HG02610 (cell line): ENCODE data around the gene VPS26B.
"Not testable (repeated sequence)": the region's sequence is repeated elsewhere in the genome, so short reads cannot be mapped to it uniquely, and the experiment has no call there.

Experiments used
- ATAC-seq: cut with Tn5 transposase; IDR thresholded peaks from one replicate; pipeline ENCODE4 v1.9.1; 2021; ENCODE audit warnings: mild to moderate bottlenecking, moderate library complexity; ENCODE audit not compliant: unreplicated experiment

Gene VPS26B

DNA sequence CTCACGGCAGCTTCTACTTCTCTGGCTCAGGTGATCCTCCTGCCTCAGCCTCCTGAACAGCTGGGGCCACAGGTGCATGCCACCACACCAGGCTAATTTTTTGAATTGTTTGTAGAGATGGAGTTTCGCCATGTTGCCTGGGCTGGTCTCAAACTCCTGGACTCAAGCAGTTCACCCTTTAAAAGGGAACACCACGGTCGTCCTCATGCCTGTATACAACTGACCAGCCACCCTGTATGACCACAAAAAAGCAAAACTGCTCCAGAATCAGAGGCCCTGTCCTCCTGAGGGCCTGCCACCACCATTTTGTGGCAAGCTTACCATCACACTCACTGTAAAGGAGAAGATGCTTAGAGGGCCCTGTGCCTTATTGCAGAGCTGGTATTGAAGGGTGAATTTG, 53.9 kb downstream of the VPS26B start:
- ATAC-seq, result no peak

DNA sequence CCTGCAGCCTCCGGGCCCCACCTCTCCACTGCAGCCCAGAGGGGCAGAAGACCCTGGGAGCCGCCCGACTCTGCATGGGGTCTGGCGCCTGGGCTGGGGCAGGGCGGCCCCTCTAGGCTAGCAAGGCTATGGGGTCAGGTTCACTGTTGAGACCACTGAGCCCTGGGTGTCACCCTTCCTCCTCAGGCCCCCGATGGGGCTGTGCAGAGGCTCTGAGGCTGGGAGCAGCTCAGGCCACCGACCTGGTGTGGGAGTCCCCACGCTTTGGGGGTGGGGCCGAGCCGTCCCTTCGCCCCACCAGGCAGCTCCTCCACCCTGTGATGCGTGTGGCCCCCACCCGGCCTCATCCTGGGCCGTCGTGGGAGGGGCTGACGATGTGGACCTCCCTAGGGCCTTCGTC, 57.2 kb downstream of the VPS26B start:
- ATAC-seq, result not testable (repeated sequence)

GRCh38 chr11:134282121-134283045, 57.9 kb downstream of the VPS26B start:
- no peak for ATAC-seq

- no peak for ATAC-seq
These were observed 59.2 kb downstream of the VPS26B start for GRCh38 chr11:134283461-134284230.

DNA sequence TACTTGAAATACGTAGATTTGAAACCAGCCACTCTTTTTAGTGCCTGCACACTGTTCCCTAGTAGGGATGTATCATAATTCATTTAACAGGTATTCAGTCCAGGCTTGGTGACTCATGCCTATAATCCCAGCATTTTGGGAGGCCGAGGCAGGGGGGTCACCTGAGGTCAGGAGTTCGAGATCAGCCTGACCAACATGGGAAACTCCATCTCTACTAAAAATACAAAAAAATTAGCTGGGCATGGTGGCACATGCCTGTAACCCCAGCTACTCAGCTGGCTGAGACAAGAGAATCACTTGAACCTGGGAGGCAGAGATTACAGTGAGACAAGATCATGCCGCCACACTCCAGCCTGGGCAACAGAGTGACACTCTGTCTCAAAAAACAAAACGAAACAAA, 59.9 kb downstream of the VPS26B start:
- ATAC-seq, result not testable (repeated sequence)

- no peak for ATAC-seq
These were observed 63.1 kb downstream of the VPS26B start for GRCh38 chr11:134287561-134287960.

GRCh38 chr11:134288486-134288885, 64.0 kb downstream of the VPS26B start:
- ATAC-seq, result no peak

GRCh38 chr11:134289167-134289566, 64.7 kb downstream of the VPS26B start:
- ATAC-seq, result no peak

DNA sequence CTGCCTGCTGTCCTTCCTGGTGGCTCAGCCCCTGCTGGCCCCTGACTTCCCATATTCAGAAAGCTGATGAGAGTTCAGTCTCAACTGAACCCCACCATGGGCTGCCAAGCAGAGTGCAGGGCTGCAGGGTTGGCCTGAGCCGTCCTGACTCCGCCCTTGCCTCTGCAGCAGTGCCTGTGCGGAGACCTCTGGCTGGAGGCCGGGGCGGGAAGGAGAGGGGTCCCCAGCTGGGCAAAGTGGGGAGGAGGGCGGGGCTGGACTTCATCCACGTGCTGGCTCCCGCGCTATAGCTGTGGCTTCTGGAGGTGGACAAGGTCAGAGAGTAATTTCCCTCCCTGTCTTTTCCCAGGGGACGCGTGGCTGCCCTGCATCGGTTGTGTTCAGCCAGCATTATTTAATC, 65.3 kb downstream of the VPS26B start:
- no peak for ATAC-seq

- no peak for ATAC-seq
These were observed 66.2 kb downstream of the VPS26B start for GRCh38 chr11:134290646-134291045.

DNA sequence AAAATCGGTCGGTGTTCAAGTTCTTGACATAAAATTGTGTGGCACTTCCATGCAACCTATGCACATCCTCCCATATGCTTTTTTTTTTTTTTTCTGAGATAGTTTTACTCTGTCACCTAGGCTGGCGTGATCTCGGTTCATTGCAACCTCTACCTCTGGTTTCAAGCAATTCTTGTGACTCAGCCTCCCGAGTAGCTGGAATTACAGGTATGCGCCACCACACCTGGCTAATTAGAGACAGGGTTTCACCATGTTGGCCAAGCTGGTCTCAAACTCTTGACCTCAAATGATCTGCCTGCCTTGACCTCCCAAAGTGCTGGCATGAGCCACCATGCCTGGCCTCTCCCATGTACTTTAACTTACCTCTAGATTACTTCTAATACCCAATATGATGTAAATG, 66.7 kb downstream of the VPS26B start:
- ATAC-seq, result no peak

DNA sequence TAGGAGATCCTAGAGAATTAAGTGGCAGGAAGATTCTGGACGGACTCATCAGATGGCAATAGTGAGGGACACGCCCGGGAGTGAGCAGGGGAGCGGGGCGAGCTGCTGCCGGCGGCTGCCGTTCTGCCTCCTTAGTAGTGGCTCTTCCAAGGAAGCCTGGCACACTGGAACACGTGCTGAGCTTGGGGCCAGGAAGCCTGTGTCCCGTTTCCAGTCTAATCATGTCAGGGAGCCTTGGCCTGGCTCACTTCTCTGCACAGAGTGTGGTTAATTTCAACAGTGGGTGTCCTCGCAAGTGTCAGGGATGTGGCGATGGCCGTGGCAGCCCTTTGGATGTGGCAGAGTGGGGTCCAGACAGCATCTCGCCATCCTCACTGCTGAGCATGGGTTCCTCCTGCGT, 68.2 kb downstream of the VPS26B start:
- ATAC-seq, result no peak

- no peak for ATAC-seq
These were observed 68.9 kb downstream of the VPS26B start for GRCh38 chr11:134293119-134294113.

GRCh38 chr11:134294664-134295063, 70.2 kb downstream of the VPS26B start:
- ATAC-seq, result no peak
